Measurements from ENCODE around the gene OS9. TPM values are rescaled to one million over a fixed set of nuclear protein-coding genes. Genes with fewer than 3 reads are reported as not detected.

Gene OS9
- total and polyA plus RNA-seq, 9 of the 15 experiments (the other 6 are each of a cell fraction or from before 2014, with no cell fraction given) = 4.6 to 105 (median 89.5) TPM

DNA sequence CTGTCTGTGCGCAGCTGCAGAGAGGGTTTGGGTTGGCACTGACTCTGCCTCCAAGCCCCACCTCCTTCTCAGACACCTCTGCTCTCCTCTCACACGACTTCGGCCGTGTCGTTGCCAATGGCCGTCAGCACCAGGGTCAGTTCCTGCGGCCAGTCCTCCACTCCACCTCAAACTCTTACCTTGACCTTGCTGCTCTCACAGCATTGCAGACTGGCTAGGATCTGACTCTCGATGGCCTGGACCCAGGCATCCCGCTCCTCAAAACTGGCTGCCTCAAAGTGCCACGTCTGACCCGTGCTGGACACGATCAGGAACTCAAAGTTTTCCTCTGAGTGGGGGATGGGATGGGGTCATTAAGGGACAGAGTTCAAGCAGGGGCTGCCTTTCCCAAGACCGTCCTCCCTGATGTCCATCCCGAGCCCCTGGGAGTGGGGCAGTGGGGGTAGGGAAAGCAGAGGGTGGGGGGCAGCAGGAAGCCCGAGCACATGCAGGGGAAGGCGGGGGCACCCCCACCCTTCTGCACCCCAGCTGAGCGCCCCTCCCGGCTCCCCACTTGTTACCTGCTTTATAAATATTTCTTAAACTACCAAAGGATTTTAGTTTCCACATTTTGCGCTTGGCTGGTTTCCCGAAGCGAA lies 33.9 kb downstream of the OS9 start (continued):
- TF ChIP-seq ZBTB2 (IDR thresholded peaks at IDR 0.05) (no peak), ZBTB11 (CRISPR knock-in tag; IDR thresholded peaks at IDR 0.05) (no peak), HBP1 (CRISPR knock-in tag; IDR thresholded peaks at IDR 0.05) (no peak), SMAD1 (IDR thresholded peaks at IDR 0.05; ENCODE audit: low read depth, low read length, partially characterized antibody) (no peak)
- TF ChIP-seq, protein P1, sequence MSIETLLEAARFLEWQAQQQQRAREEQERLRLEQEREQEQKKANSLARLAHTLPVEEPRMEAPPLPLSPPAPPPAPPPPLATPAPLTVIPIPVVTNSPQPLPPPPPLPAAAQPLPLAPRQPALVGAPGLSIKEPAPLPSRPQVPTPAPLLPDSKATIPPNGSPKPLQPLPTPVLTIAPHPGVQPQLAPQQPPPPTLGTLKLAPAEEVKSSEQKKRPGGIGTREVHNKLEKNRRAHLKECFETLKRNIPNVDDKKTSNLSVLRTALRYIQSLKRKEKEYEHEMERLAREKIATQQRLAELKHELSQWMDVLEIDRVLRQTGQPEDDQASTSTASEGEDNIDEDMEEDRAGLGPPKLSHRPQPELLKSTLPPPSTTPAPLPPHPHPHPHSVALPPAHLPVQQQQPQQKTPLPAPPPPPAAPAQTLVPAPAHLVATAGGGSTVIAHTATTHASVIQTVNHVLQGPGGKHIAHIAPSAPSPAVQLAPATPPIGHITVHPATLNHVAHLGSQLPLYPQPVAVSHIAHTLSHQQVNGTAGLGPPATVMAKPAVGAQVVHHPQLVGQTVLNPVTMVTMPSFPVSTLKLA (conservative IDR thresholded peaks at IDR 0.05) = no peak
